EL (cell line): ENCODE data around the gene ANO7.
A peak's percentile ranks its signal among the peaks of the same experiment; 100 is the strongest.

Experiments
- DNase-seq: peaks from one replicate; pipeline ENCODE4 v3.0.0-alpha.2; 2016

ANO7 gene

DNA sequence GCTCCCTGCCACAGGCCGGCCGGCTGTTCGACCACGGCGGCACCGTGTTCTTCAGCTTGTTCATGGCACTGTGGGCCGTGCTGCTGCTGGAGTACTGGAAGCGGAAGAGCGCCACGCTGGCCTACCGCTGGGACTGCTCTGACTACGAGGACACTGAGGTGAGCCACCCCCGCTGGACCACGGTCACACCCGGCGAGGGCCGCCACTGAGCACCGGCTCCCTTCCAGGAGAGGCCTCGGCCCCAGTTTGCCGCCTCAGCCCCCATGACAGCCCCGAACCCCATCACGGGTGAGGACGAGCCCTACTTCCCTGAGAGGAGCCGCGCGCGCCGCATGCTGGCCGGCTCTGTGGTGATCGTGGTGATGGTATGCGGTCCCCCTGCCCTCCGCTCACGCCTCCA is 20.8 kb downstream of the ANO7 start:
- DNase-seq: no peak

DNA sequence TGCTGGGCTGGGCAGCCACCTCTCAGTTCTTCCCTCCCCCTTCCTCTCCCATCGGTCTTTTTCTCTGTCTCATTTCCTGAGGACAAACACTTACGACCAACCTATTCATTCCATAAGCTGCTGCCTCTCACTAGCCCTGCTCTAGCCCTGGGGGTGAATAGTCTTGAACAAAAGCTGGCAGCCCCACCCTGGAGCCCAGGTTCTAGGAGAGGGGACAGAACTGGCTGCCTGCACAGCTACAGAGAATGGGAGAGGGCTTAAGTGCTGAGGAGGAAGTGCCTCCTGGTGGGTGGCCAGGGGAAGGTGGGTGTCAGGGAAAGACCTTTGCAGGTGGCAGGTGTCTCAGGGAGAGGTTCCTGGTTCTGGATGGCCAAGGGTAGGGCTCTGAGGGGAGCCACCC is 22.8 kb downstream of the ANO7 start:
- DNase-seq: peak; percentile 19

DNA sequence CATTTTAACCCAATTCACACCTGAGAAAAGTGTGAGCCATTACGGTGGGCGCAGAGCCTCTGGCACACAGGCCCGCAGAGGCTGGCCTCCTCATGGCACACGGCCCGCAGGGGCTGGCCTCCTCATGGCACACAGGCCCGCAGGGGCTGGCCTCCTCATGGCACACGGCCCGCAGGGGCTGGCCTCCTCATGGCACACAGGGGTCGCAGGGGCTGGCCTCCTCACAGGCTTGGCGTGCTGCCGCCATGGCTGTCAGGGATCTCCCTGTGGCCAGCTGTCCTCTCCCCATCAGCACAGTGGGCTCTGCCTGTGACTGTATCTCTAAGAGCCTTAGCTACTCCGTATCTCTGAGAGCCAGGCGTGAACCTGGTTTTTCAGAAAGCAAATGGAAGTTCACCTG is 24.6 kb downstream of the ANO7 start:
- no peak for DNase-seq

DNA sequence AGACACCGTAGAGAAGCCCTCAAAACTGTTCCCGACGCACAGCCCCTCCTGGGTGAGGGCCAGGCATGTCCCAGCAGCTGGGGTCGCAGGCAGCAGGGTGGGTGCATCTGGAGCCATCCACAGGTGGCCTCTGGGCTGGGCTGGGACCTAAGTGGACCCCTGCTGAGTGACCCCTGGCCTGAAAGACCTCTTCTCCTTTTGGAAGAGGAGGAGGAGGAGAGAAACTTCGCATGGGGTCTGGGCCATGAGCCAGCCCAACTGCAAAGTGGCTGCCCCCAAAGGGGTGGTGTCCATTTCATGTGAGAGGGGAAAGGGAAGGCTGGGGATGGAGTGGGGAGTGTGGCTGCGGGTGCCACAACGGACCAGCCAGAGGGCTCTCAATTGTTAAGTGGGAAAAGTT is 25.1 kb downstream of the ANO7 start:
- DNase-seq: no peak

DNA sequence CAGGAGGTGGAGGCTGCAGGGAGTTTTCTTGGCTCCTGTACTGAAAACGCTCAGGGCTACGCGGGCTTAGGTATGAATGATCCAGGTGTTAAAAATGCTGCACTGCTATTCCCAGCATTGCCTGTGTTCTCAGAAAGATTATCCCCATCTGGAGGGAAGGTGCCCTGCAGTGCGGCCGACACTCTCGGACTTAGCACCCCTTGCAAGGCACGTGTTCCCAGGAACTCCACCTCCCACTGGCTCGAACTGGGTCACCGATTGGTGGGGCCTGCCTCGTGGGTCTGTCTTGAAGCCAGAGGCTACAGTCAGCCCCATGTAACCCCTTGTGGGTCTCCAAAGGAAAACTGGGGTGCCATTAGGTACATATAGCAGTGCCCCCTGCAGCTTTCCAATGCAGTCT is 25.7 kb downstream of the ANO7 start:
- DNase-seq: no peak

DNA sequence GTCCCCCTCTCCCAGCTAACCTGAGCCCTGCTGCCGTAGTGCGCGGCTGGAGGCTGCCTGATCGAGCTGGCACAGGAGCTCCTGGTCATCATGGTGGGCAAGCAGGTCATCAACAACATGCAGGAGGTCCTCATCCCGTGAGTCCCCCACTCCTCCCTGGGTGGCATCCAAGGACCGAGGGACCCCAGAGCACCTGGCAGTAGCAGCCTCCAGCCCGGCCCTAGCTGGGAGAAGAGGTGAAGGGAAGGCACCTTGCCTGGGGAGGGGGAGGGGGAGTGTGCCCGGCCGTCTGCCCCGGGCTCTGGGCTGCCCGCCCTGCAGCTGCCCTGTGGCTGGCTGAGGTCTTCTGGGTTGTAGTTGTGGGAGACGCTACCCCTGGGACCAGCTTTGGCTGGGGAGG is 26.3 kb downstream of the ANO7 start:
- no peak for DNase-seq

DNA sequence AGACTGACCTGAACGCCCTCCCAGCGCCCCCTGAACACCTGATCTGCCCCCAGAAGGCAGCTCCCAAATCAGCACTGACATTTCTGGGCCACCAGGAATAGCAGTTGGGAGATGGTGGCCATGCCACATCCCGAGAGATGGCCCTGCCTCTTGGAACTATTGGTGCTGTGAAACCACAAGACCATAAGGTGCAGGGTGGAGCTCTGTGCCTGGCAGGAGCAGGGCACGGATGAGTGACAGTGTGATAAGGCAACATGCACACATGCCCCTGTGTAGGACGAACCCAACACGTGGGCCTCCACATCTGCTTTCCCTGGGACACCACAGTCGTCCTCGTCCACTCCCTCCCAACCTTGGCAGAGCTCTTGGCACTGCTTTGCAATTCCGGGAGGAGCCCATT is 26.9 kb downstream of the ANO7 start:
- no peak for DNase-seq

DNA sequence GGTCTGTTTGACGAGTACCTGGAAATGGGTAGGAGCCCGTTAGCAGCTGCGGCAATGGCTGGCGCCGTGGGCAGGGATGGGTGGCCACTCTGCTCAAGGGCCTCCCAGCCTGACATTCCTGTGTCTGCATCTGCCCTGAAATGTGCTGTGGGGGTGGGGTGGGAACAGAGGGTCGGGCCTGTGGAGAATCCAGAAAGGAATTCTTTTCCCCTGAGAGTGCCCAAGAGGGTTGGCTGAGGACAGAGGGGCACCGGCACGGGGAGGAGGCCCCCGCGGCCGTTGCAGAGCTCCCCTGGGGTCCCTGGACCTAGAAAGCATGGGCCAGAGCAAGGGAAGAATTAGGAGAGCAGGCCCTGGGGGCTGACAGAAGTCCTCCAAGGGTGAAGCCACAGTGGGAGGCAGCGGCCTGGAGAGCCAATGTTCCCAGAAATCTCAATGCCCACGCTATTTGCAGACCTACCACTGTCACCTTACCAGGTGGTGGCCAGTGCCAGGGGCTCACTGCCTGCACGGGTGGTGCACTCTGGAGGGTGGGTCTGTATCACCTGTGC is 27.8 kb downstream of the ANO7 start:
- peak; percentile 34 for DNase-seq

DNA sequence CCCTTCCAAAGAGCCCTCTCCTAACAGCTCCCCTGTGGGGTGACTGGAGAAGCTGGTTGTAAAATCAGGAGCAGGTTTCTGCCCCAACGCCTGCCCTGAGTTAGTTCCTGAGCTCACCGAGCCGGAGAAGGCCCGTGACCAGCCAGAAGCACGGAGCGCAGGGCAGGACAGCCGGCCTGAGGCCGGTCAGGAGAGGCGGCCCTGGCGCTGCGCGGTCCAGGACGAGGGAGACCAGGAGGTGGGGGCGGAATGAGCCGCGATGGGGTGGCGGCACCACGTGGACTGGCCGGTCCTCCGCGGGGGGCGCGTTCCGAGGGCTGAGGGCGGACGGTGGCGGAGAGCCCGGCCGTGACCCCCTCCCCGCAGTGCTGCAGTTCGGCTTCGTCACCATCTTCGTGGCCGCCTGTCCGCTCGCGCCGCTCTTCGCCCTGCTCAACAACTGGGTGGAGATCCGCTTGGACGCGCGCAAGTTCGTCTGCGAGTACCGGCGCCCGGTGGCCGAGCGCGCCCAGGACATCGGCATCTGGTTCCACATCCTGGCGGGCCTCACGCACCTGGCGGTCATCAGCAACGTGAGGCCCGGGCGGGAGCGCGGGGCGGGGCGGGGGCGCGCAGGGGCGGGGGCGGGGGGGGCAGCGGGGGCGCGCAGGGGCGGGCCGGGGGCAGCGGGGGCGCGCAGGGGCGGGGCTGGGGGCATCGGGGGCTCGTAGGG is 29.0 kb downstream of the ANO7 start:
- DNase-seq: peak; percentile 69

DNA sequence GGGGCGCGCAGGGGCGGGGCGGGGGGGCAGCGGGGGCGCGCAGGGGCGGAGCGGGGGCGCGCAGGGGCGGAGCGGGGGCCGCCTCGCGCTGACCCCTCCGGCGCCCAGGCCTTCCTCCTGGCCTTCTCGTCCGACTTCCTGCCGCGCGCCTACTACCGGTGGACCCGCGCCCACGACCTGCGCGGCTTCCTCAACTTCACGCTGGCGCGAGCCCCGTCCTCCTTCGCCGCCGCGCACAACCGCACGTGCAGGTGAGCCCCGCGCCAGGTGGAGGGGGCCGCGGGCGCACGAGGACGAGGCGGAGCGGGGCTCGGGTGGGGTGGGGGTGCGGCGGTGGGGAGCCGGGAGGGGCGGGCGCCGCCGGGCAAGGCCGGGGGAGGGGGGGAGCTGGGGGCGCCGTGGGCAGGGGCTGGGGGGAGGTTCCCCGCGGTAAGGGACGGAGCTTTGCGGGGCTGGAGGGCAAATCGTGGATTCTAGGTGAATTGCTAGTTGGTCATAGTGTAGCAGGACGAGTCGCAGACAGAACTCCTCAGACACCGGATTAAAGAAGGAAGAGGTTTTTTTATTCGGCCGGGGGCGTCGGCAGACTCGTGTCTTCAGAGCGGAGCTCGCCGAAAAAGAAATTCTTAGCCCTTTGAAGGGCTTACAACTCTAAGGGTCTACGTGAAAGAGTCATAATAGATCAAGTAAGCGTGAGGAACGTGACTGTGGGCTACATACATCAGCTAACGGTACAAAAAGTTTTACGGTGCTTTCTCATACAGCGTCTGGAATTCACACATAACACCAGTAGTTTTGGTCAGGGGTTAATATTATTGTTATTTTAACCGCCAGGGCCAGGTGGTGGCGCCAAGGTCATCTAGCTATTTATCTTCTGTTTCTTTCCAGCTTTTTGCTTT is 29.9 kb downstream of the ANO7 start:
- peak; percentile 55 for DNase-seq

DNA sequence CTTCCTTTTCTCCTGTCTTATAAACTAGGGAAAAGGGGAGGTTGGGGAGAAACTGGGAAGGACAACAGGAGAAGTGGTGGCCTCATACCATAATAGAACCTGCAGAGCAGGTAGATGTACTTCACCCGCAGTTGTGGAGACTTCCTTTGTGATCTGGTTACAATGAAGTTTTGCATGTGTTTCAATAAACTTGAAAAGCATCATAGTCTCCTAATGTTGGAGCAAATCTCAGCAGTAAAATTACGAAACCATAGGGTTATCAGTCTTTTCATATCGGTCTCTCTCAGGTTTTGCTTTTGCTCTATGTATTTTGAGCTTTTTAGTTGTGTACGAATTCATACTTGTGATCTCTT is 30.5 kb downstream of the ANO7 start:
- DNase-seq: no peak

DNA sequence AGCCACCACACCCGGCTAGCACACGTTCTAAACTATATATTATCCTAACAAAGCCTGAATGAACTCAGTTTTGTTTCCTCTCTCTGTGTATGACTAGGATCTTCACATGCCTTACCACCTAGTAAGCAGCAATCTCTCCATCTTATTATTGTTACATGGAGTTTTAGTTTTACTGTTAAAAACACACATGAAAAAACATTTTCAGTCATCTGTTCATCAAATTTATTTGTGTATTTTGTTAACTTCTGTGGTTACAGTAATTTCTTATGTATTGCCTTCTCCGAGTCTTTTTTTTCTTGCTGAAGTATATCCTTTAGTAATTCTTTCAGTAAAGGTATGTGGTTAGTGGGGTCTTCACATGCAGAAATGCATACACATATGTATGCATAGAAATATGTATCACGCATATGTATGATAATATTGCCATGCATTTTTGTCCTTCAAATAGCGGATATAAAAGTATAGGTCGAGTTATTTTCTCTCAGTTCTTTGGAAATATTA is 31.4 kb downstream of the ANO7 start:
- no peak for DNase-seq

DNA sequence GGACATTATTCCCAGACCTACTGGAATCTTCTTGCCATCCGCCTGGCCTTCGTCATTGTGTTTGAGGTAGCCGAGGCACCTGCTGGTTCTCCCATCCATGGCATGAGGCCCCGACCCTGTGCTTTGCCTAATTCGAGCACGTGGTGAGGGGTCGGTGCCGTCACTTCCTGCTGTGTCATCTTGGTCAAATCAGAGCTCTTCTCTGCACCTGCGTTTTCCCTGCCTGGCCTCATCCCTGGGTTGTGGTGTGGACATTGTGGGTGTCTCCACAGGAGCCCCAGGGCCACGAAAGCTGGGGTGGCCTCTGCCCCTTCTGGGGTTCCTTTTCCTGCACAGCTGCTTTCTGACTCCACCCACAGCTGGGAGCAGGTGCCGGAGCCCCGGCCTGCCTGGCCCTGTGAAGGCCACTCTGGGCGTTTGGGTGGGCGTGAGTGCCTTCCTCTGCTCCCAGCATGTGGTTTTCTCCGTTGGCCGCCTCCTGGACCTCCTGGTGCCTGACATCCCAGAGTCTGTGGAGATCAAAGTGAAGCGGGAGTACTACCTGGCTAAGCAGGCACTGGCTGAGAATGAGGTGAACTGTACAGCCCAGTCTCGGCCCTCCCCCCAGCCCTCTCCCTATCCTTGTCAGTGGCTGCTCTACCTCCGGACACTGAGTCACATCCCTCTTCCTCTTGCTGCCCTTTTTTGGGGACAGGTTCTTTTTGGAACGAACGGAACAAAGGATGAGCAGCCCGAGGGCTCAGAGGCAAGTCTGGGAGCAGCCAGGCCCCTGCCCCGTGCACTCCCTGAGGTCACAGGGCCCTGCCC is 34.9 kb downstream of the ANO7 start:
- peak; percentile 34 for DNase-seq

DNA sequence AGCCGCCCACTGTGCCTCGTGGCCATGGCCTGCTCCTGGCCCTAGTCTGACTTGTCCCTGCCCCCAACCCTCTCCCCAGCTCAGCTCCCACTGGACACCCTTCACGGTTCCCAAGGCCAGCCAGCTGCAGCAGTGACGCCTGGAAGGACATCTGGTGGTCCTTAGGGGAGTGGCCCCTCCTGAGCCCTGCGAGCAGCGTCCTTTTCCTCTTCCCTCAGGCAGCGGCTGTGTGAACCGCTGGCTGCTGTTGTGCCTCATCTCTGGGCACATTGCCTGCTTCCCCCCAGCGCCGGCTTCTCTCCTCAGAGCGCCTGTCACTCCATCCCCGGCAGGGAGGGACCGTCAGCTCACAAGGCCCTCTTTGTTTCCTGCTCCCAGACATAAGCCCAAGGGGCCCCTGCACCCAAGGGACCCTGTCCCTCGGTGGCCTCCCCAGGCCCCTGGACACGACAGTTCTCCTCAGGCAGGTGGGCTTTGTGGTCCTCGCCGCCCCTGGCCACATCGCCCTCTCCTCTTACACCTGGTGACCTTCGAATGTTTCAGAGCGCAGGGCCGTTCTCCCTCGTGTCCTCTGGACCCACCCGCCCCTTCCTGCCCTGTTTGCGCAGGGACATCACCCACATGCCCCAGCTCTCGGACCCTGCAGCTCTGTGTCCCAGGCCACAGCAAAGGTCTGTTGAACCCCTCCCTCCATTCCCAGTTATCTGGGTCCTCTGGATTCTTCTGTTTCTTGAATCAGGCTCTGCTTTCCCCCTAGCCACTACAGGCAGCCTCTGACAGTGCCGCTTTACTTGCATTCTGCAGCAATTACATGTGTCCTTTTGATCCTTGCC is 35.8 kb downstream of the ANO7 start:
- DNase-seq: peak; percentile 75

DNA sequence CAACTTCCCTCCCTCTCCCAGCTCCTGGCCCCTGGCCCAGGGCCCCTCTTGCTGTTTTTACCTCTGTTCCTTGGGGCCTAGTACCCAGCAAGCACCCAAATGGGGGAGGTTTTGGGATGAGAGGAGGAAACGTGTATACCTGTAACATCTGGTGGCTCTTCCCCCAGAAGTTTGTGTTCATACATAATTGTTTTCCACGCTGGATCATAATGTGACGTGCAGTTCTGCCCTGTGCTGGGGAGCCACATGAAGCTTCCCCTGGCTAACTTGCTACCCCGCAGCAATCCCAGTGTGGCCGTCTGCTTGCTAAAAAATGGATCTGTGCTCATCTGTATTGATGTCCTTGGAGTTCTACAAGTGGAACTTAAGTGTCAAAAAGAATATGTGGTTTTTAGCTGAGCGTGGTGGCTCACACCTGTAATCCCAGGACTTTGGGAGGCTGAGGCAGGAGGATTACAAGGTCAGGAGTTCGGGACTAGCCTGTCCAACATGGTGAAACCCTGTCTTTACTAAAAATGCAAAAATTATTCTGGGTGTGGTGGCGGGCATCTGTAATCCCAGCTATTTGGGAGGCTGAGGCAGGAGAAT is 36.5 kb downstream of the ANO7 start:
- no peak for DNase-seq

DNA sequence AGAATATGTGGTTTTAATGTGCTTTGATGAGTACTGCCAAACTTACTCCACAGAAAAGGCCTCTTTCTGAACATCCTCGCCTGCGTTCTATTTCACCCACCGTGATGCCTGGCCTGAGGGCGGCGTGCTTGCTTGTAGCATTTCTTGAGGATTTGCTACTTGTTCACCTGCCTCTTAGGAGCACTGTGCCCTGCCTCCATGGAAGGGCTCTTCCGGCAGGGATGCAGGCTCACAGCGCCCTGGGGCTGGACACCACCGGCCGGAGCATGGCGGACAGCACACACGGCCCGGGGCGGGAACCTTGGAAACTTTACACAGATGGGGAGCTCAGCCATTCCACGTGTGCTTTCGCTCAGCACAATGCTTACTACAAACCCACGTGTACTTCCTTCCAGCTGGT is 37.1 kb downstream of the ANO7 start:
- no peak for DNase-seq

DNA sequence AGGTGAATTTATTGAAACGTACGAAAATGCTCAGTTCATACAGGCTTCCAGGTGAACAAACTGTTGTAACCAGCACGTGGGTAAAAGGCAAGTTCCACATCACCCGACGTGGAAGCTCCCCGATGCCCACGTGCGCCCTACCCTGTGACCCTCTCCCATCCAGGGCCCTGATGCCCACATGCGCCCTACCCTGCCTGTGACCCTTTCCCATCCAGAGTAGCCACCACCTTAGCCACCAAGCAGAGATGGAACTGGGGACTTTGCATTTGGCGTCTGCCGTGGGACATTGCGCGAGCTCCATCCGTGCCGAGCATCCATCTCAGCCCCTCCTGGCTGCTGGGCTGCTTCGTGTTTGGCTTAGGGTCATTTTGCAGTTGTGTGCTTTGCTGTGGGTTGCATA is 37.5 kb downstream of the ANO7 start:
- DNase-seq: no peak

DNA sequence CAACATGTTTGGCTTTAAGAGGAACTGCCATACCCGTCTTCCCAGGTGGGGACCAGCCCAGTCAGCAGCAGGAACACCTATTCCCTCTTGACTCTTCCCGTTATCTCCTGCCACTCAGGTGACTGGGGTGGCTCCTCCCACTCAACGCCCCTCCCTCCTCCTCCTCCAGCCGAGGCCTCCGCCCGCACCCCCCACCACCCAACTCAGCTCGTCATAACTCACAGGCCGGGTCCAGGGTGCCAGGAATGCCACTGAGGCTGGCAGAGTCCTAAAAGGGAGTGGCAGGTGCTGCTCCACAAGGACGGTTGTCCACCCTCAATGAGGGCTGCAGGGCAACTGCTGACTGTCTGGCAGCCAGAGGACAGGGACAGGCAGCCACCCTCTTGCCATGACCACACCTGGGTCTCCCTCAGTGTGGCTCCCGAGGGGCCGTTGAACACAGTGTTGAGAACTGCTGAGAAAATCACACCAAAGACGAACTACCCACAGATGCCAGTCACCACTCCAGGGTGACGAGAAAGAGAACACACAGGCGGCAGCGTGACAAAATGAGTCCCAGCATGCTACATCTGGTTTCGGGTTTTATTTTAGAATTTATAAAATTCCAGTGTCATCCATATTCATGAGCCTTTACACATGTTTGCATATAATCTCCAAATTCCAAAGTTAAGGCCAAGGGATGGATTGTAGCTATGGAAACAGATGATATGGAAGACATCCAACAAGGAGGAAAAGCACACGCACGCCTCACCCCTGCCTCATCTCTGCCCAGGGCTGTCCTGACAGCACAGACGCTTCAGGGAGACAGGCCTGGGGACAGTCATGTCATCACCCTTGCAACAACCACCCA is 38.5 kb downstream of the ANO7 start:
- DNase-seq: no peak

DNA sequence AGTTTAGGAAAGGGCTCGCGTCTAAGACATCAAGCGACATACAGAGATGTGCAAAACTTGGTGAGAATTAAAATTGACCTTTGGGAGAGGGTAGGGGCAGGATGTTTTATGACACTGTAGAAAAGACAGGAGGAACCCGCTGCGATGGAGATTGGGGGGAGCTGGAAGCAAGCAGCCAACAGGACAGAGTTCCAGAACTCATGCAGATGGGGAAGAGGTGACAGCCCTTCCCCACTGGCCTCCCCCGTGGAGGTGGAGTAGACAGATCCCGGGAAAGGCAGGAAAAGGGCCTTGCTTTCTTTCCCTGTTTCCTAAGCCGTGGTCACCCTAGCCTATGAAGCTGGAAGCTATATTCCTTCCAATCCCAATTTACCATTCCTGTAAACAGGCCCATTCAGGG is 39.1 kb downstream of the ANO7 start:
- DNase-seq: no peak

DNA sequence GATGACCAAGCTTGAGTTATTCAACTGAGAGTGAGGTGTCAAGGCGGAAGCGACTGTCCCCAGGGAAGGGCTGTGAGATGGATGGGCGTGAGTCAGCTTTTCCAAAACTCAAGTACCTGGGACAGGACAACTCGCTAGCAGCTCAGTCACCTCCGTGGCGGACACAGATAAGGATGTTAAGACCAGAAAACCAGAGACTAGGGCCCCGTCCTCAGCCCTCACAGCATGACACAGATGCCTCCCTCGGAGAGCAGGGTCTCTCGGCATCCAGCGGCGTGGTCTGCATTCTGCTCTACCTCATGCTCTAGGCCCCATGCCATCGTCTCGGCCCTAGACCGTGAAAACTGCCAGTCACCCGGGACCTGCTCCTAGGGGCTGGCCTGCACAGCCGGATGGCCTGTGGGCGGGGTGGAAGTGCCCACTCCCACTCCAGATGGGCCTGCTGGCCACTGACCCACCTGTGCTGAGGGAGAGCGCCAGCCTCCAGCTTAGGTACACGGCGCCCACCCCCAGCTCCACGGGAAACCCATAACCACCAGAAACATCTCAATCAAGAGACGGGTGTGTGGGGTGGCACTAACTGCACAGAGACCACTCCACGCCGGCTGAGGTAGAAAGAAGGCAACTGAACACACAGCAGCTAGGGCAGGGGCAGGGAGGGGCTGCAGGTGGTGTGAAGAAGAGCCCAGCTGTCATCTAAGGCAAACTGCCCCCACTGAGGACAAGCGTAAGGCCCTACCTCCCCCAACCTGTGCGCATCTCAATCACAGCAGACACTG is 39.8 kb downstream of the ANO7 start:
- DNase-seq: no peak
